ENCODE measurements around the gene CINP. TPM values are rescaled to one million over a fixed set of nuclear protein-coding genes. Genes with fewer than 3 reads are reported as not detected.
A peak's percentile ranks its signal among the peaks of the same experiment; 100 is the strongest.

CINP gene
- polyA plus RNA-seq (2013, experiment 1 of 2) = 32.5 TPM
- 32.1 TPM for polyA plus RNA-seq (2013, experiment 2 of 2)

DNA sequence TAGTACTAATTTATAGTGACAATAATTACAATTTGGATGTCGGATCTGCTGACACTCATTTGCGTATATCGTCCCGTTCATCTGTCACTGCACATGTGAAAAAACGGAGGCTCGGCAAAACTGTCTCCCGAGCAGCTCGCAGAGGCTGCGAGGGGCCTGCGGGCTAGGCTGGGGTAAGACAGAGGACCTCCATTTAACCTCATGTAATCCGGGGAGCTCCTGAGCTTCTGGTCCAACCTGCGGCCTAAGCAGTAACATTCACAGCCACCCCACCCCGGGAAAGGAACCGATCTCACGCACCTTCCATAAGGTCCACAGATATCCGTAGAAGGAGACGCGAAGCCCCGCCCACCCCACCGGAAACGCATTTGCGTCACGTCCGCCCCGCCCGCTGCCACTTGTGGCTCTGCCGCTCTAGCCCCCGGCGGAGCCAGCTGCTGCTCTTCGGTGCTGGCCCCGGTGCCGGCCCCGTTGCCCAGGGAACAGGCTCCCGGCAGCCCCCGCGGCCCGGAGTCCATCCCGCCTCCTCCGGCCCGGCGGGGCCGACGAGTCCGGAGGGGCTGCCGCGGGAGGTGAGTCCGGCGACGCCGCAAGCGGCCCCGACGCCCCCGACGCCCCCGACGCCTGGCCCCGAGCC is at the start of gene CINP, which contains the start of gene TECPR2:
CINP (minus strand) TSS at position 346 of the 637 bp plus-strand sequence; CDS start at position 307, 39 bp downstream.
TECPR2 (plus strand) TSS at position 397 of the 637 bp plus-strand sequence. CDS start 13,781 bp downstream, outside the sequence.
- 0 to 1% methylated on average over 42 to 57 of the region's 58 CpGs for WGBS, 2 experiments (ENCODE audit: insufficient coverage in 2 of 2)
- Histone ChIP-seq H3K4me3 (ENCODE audit: extremely low read depth, insufficient read depth, low read length, poor library complexity, severe bottlenecking) (peak within 1 kb of the TSS; percentile 91), H3K27ac (ENCODE audit: low read depth, low read length, severe bottlenecking) (peak within 1 kb of the TSS; percentile 57), H3K4me1 (ENCODE audit: control insufficient read depth, insufficient read depth, low read length, poor library complexity, severe bottlenecking) (no peaks in the 10 kb centered on the region), H3K36me3 (ENCODE audit: control insufficient read depth, insufficient read depth, low read length) (peaks cover 16% of the 10 kb centered on the region), H3K9me3 (ENCODE audit: control insufficient read depth, low read length) (no peaks in the 10 kb centered on the region)

- Histone ChIP-seq H3K36me3 (ENCODE audit: control insufficient read depth, insufficient read depth, low read length) (peaks cover 17% of the 10 kb centered on the region), H3K4me3 (ENCODE audit: extremely low read depth, insufficient read depth, low read length, poor library complexity, severe bottlenecking) (no peak overlapping the region), H3K27ac (ENCODE audit: low read depth, low read length, severe bottlenecking) (no peak overlapping the region), H3K4me1 (ENCODE audit: control insufficient read depth, insufficient read depth, low read length, poor library complexity, severe bottlenecking) (no peaks in the 10 kb centered on the region), H3K9me3 (ENCODE audit: control insufficient read depth, low read length) (no peaks in the 10 kb centered on the region)
Observed at GRCh38 chr14:102408724-102409123, 46.0 kb upstream of the CINP start.

DNA sequence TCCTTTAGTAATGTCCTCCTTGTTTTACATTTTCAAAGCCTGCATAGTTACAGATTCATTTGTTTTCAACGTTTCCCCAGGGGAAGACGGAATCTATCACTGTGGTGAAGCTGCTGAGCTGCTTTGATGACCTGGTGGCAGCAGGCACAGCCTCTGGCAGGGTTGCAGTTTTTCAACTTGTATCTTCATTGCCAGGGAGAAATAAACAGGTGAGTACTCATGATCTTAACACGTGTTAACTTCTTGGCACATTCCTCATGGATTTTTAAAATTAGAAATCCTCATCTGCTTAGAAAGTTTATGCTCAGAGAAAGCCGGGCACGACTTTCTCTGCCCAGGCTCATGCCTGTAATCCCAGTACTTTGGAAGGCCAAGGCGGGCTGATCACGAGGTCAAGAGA is 44.6 kb upstream of the CINP start:
- Histone ChIP-seq H3K4me1 (ENCODE audit: control insufficient read depth, insufficient read depth, low read length, poor library complexity, severe bottlenecking) (no peaks in the 10 kb centered on the region), H3K36me3 (ENCODE audit: control insufficient read depth, insufficient read depth, low read length) (peaks cover 15% of the 10 kb centered on the region), H3K4me3 (ENCODE audit: extremely low read depth, insufficient read depth, low read length, poor library complexity, severe bottlenecking) (no peak overlapping the region), H3K9me3 (ENCODE audit: control insufficient read depth, low read length) (peaks cover 8% of the 10 kb centered on the region), H3K27ac (ENCODE audit: low read depth, low read length, severe bottlenecking) (no peak overlapping the region)
- WGBS, 2 experiments (ENCODE audit: insufficient coverage in 2 of 2) = 79 to 94% methylated on average over 6 to 7 of the region's 7 CpGs

DNA sequence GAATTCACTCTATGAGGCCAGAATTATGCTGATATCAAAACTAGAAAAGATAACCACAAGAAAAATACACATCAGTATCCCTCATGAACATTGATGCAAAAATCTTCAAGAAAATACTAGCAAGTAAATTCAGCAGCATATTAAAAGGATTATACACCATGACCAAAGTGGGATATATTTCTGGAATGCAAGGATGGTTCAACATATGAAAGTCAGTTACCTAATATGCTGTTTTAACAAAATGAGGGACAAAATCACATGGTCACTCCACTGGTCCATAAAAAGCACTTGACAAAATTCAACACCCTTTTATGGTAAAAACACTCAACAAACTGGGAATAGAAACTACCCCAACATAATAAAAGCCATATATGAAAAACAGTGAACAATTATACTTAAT is 40.3 kb upstream of the CINP start:
- H3K36me3 ChIP-seq (ENCODE audit: control insufficient read depth, insufficient read depth, low read length) = peaks cover 28% of the 10 kb centered on the region
- no peak overlapping the region for H3K4me3 ChIP-seq (ENCODE audit: extremely low read depth, insufficient read depth, low read length, poor library complexity, severe bottlenecking)
- peaks cover 30% of the 10 kb centered on the region for H3K9me3 ChIP-seq (ENCODE audit: control insufficient read depth, low read length)
- H3K4me1 ChIP-seq (ENCODE audit: control insufficient read depth, insufficient read depth, low read length, poor library complexity, severe bottlenecking) = no peaks in the 10 kb centered on the region
- H3K27ac ChIP-seq (ENCODE audit: low read depth, low read length, severe bottlenecking) = no peak overlapping the region

DNA sequence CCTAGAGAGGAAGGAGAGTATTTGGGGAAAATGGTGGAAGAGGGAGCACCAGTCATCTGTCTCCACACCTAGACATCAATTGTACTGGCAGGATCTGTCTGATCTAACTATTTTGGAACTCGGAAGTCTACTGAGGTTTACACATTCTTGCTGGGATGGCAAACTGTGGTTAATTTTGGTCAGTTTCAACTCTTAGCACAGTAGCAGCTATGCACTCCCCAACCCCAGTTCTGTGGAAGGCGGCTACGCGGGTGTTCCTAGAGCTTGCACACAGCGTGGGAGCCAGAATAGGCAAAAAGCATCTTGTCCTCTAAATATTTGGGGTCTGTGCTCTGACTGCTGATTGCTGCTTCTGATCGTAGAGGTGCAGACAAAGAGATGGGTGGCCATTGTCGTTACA is 33.8 kb upstream of the CINP start:
- peaks cover 22% of the 10 kb centered on the region for H3K9me3 ChIP-seq (ENCODE audit: control insufficient read depth, low read length)
- H3K36me3 ChIP-seq (ENCODE audit: control insufficient read depth, insufficient read depth, low read length) = peaks cover 58% of the 10 kb centered on the region
- H3K27ac ChIP-seq (ENCODE audit: low read depth, low read length, severe bottlenecking) = no peak overlapping the region
- no peaks in the 10 kb centered on the region for H3K4me1 ChIP-seq (ENCODE audit: control insufficient read depth, insufficient read depth, low read length, poor library complexity, severe bottlenecking)
- H3K4me3 ChIP-seq (ENCODE audit: extremely low read depth, insufficient read depth, low read length, poor library complexity, severe bottlenecking) = no peak overlapping the region
- 81 to 82% methylated on average over 7 of the region's 7 CpGs for WGBS, 2 experiments (ENCODE audit: insufficient coverage in 2 of 2)

GRCh38 chr14:102394717-102395375 is 32.2 kb upstream of the CINP start:
- Histone ChIP-seq H3K36me3 (ENCODE audit: control insufficient read depth, insufficient read depth, low read length) (peaks cover 51% of the 10 kb centered on the region), H3K9me3 (ENCODE audit: control insufficient read depth, low read length) (peaks cover 13% of the 10 kb centered on the region), H3K4me1 (ENCODE audit: control insufficient read depth, insufficient read depth, low read length, poor library complexity, severe bottlenecking) (no peaks in the 10 kb centered on the region), H3K27ac (ENCODE audit: low read depth, low read length, severe bottlenecking) (no peak overlapping the region), H3K4me3 (ENCODE audit: extremely low read depth, insufficient read depth, low read length, poor library complexity, severe bottlenecking) (no peak overlapping the region)
- WGBS, 2 experiments (ENCODE audit: insufficient coverage in 2 of 2) = 45 to 48% methylated on average over 7 of the region's 9 CpGs

- no peak overlapping the region for H3K27ac ChIP-seq (ENCODE audit: low read depth, low read length, severe bottlenecking)
- H3K9me3 ChIP-seq (ENCODE audit: control insufficient read depth, low read length) = no peaks in the 10 kb centered on the region
- peaks cover 42% of the 10 kb centered on the region for H3K36me3 ChIP-seq (ENCODE audit: control insufficient read depth, insufficient read depth, low read length)
- H3K4me3 ChIP-seq (ENCODE audit: extremely low read depth, insufficient read depth, low read length, poor library complexity, severe bottlenecking) = no peak overlapping the region
- no peaks in the 10 kb centered on the region for H3K4me1 ChIP-seq (ENCODE audit: control insufficient read depth, insufficient read depth, low read length, poor library complexity, severe bottlenecking)
- WGBS, 2 experiments (ENCODE audit: insufficient coverage in 2 of 2) = 100% methylated on average over 4 of the region's 4 CpGs
Observed at GRCh38 chr14:102392506-102392905, 29.8 kb upstream of the CINP start.

GRCh38 chr14:102390064-102390855 is 27.6 kb upstream of the CINP start:
- Histone ChIP-seq H3K4me1 (ENCODE audit: control insufficient read depth, insufficient read depth, low read length, poor library complexity, severe bottlenecking) (no peaks in the 10 kb centered on the region), H3K36me3 (ENCODE audit: control insufficient read depth, insufficient read depth, low read length) (peaks cover 42% of the 10 kb centered on the region), H3K27ac (ENCODE audit: low read depth, low read length, severe bottlenecking) (no peak overlapping the region), H3K9me3 (ENCODE audit: control insufficient read depth, low read length) (no peaks in the 10 kb centered on the region), H3K4me3 (ENCODE audit: extremely low read depth, insufficient read depth, low read length, poor library complexity, severe bottlenecking) (no peak overlapping the region)
- WGBS, 2 experiments (ENCODE audit: insufficient coverage in 2 of 2) = 67 to 80% methylated on average over 1 of the region's 2 CpGs

DNA sequence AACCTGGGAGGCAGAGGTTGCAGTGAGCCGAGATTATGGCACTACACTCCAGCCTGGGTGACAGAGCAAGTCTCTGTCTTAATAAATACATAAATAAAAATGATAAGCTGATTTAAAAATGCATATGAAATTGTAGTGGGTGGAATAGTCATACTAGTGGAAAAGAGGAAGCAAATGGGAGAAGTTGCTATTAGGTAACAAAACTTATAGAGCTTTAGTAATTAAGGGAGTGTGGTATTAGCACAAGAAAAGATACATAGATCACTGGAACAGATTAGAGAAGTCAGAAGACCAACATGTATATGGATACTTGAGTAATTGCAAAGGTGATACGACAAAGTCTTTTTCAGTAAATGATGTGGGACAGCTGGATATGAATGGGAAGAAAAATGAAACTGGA is 26.6 kb upstream of the CINP start:
- Histone ChIP-seq H3K4me3 (ENCODE audit: extremely low read depth, insufficient read depth, low read length, poor library complexity, severe bottlenecking) (no peak overlapping the region), H3K4me1 (ENCODE audit: control insufficient read depth, insufficient read depth, low read length, poor library complexity, severe bottlenecking) (no peaks in the 10 kb centered on the region), H3K36me3 (ENCODE audit: control insufficient read depth, insufficient read depth, low read length) (peaks cover 41% of the 10 kb centered on the region), H3K9me3 (ENCODE audit: control insufficient read depth, low read length) (no peaks in the 10 kb centered on the region), H3K27ac (ENCODE audit: low read depth, low read length, severe bottlenecking) (no peak overlapping the region)
- WGBS, 2 experiments (ENCODE audit: insufficient coverage in 2 of 2) = 88 to 100% methylated on average over 1 of the region's 2 CpGs

- Histone ChIP-seq H3K9me3 (ENCODE audit: control insufficient read depth, low read length) (no peaks in the 10 kb centered on the region), H3K4me1 (ENCODE audit: control insufficient read depth, insufficient read depth, low read length, poor library complexity, severe bottlenecking) (no peaks in the 10 kb centered on the region), H3K4me3 (ENCODE audit: extremely low read depth, insufficient read depth, low read length, poor library complexity, severe bottlenecking) (no peak overlapping the region), H3K27ac (ENCODE audit: low read depth, low read length, severe bottlenecking) (no peak overlapping the region), H3K36me3 (ENCODE audit: control insufficient read depth, insufficient read depth, low read length) (peaks cover 36% of the 10 kb centered on the region)
Observed at GRCh38 chr14:102387086-102387485, 24.4 kb upstream of the CINP start.

- Histone ChIP-seq H3K27ac (ENCODE audit: low read depth, low read length, severe bottlenecking) (no peak overlapping the region), H3K4me3 (ENCODE audit: extremely low read depth, insufficient read depth, low read length, poor library complexity, severe bottlenecking) (no peak overlapping the region), H3K4me1 (ENCODE audit: control insufficient read depth, insufficient read depth, low read length, poor library complexity, severe bottlenecking) (no peaks in the 10 kb centered on the region), H3K36me3 (ENCODE audit: control insufficient read depth, insufficient read depth, low read length) (peaks cover 26% of the 10 kb centered on the region), H3K9me3 (ENCODE audit: control insufficient read depth, low read length) (no peaks in the 10 kb centered on the region)
- 90% methylated on average over 2 to 5 of the region's 9 CpGs for WGBS, 2 experiments (ENCODE audit: insufficient coverage in 2 of 2)
Observed at GRCh38 chr14:102378830-102379229, 16.1 kb upstream of the CINP start.

All from mesodermal cell (in vitro differentiated cells).